ENCODE results near the gene SCAMP1. TPM values are rescaled to one million over a fixed set of nuclear protein-coding genes. Genes with fewer than 3 reads are reported as not detected.
A peak's percentile ranks its signal among the peaks of the same experiment; 100 is the strongest.

SCAMP1 gene
- total RNA-seq: 10 to 100 TPM; 32.8 to 38.0 TPM
- long read RNA-seq, full-length matches to known transcripts: 79 of 96 reads
- long read RNA-seq, partial matches to known transcripts: 3 of 96 reads
- long read RNA-seq, other reads (novel, unspliced or antisense): 14 of 96 reads

GRCh38 chr5:78359831-78360673 lies at the start of gene SCAMP1:
TSS of gene SCAMP1 (plus strand) at chr5:78360617. CDS start at chr5:78360672, 55 bp downstream.
- intact Hi-C loops (cut with DNase I): loop anchor here (1.0 to 5.0 kb wide), 2 partner anchors 66 to 68 kb away; partner anchors contain the start of gene AP3B1 (in 2 of the 2)
- DNase-seq (peak; percentile 93), ATAC-seq (peak; percentile 98)

- no peak for ATAC-seq
- intact Hi-C loops (cut with DNase I): no loop called here
- DNase-seq: no peak
Measured at GRCh38 chr5:78317515-78317914, 42.9 kb upstream of the SCAMP1 start.

- intact Hi-C loops (cut with DNase I): no loop called here
- ATAC-seq: no peak
- no peak for DNase-seq
Measured at GRCh38 chr5:78318337-78318736, 42.1 kb upstream of the SCAMP1 start.

GRCh38 chr5:78320401-78320800 lies 40.0 kb upstream of the SCAMP1 start:
- DNase-seq (no peak), ATAC-seq (no peak)
- intact Hi-C loops (cut with DNase I): loop anchor here (5.0 to 10.0 kb wide), 3 partner anchors 334 to 647 kb away; no protein-coding TSS in a partner anchor

- DNase-seq (no peak), ATAC-seq (no peak)
- intact Hi-C loops (cut with DNase I): loop anchor here (5.0 to 10.0 kb wide), 3 partner anchors 332 to 644 kb away; no protein-coding TSS in a partner anchor
Measured at GRCh38 chr5:78323241-78323640, 37.2 kb upstream of the SCAMP1 start.

GRCh38 chr5:78326930-78327329 lies 33.5 kb upstream of the SCAMP1 start:
- intact Hi-C loops (cut with DNase I): loop anchor here (10.0 kb wide), 2 partner anchors 328 to 638 kb away; no protein-coding TSS in a partner anchor
- ATAC-seq: no peak
- DNase-seq: no peak

GRCh38 chr5:78327761-78328510 lies 32.5 kb upstream of the SCAMP1 start:
- intact Hi-C loops (cut with DNase I): loop anchor here (10.0 kb wide), 2 partner anchors 327 to 637 kb away; no protein-coding TSS in a partner anchor
- ATAC-seq: peak in 1 of 2 donors; percentile 37
- no peak for DNase-seq

GRCh38 chr5:78328585-78329173 lies 31.7 kb upstream of the SCAMP1 start:
- DNase-seq: no peak
- intact Hi-C loops (cut with DNase I): loop anchor here (10.0 kb wide), 2 partner anchors 326 to 636 kb away; no protein-coding TSS in a partner anchor
- no peak for ATAC-seq

- no peak for ATAC-seq
- DNase-seq: no peak
- intact Hi-C loops (cut with DNase I): no loop called here
Measured at GRCh38 chr5:78331523-78332080, 28.8 kb upstream of the SCAMP1 start.

- no peak for DNase-seq
- ATAC-seq: no peak
- intact Hi-C loops (cut with DNase I): no loop called here
Measured at GRCh38 chr5:78334811-78335210, 25.6 kb upstream of the SCAMP1 start.

GRCh38 chr5:78335976-78336375 lies 24.4 kb upstream of the SCAMP1 start:
- no peak for DNase-seq
- intact Hi-C loops (cut with DNase I): no loop called here
- ATAC-seq: no peak

GRCh38 chr5:78336698-78337097 lies 23.7 kb upstream of the SCAMP1 start:
- no peak for ATAC-seq
- intact Hi-C loops (cut with DNase I): no loop called here

GRCh38 chr5:78339617-78340436 lies 20.6 kb upstream of the SCAMP1 start:
- ATAC-seq: no peak
- DNase-seq: no peak
- intact Hi-C loops (cut with DNase I): loop anchor here in 1 of 2 donors (5.0 kb wide), 1 partner anchor 38 kb away; no protein-coding TSS in a partner anchor

More at GRCh38 chr5:78336698-78337097, 23.7 kb upstream of the SCAMP1 start:
- DNase-seq: no peak

- DNase-seq (no peak), ATAC-seq (no peak)
- intact Hi-C loops (cut with DNase I): loop anchor here in 1 of 2 donors (5.0 kb wide), 1 partner anchor 39 kb away; no protein-coding TSS in a partner anchor
Measured at GRCh38 chr5:78341440-78341839, 19.0 kb upstream of the SCAMP1 start.

- ATAC-seq (peak; percentile 88 to 97), DNase-seq (no peak)
- intact Hi-C loops (cut with DNase I): no loop called here
Measured at GRCh38 chr5:78345485-78345884, 14.9 kb upstream of the SCAMP1 start.

- DNase-seq (no peak), ATAC-seq (no peak)
- intact Hi-C loops (cut with DNase I): no loop called here
Measured at GRCh38 chr5:78353520-78353919, 6.9 kb upstream of the SCAMP1 start.

- DNase-seq: no peak
- ATAC-seq: no peak
- intact Hi-C loops (cut with DNase I): no loop called here
Measured at GRCh38 chr5:78354066-78354670, 6.2 kb upstream of the SCAMP1 start.
